PC-9 (cell line): ENCODE results near the gene OCA2. TPM values are rescaled to one million over a fixed set of nuclear protein-coding genes. Genes with fewer than 3 reads are reported as not detected.

ENCODE experiments used
- BruUV-seq: library from RNA; stranded (reverse); fragments of 400-500 nt; replicated peaks from 2 replicates; lab custom pipeline; 2021; lab: Mats Ljungman, UMichigan
- CTCF ChIA-PET: fragments of 300-600 bp; sonication (Branson Sonifier 250); formaldehyde crosslinking; loops from one replicate; lab custom pipeline; 2022; ENCODE audit warnings: antibody characterized with exemption; lab: Charles Lee
- POLR2A ChIA-PET: fragments of 300-600 bp; sonication (Branson Sonifier 250); formaldehyde crosslinking; loops from one replicate; lab custom pipeline; 2022; ENCODE audit warnings: antibody characterized with exemption; ENCODE audit not compliant: unreplicated experiment; lab: Charles Lee
- DNase-seq, 2 experiments: peaks; one replicate each; pipeline versions ENCODE4 v3.0.0 to v3.0.0-alpha.2; 2015 to 2022; ENCODE audit warnings: mixed read lengths in 1 of 2
- H2AFZ ChIP-seq: fragments of 200-600 bp; sonication (generic); 2 replicates; pipeline ENCODE4 v1.8.1; 2017; ENCODE audit warnings: antibody characterized with exemption
- H3F3A ChIP-seq: fragments of 200-600 bp; sonication (generic); 2 replicates; pipeline ENCODE4 v1.8.1; 2017; ENCODE audit warnings: antibody characterized with exemption, mild to moderate bottlenecking, low read depth; ENCODE audit not compliant: insufficient read depth
- H3K27ac ChIP-seq: fragments of 200-600 bp; sonication (generic); 2 replicates; pipeline ENCODE4 v1.6.1; 2016; ENCODE audit warnings: mixed run types
- H3K27me3 ChIP-seq: fragments of 200-600 bp; sonication (generic); 2 replicates; pipeline ENCODE4 v1.6.1; 2016; ENCODE audit warnings: low read depth, mixed run types; ENCODE audit not compliant: insufficient read depth
- H3K36me3 ChIP-seq: fragments of 200-600 bp; sonication (generic); 2 replicates; pipeline ENCODE4 v1.6.1; 2016; ENCODE audit warnings: low read depth, mixed run types
- H3K4me1 ChIP-seq: fragments of 200-600 bp; sonication (generic); replicated peaks from 2 replicates; pipeline ENCODE4 v1.6.1; 2016; ENCODE audit warnings: mixed run types; ENCODE audit not compliant: insufficient read depth
- H3K4me2 ChIP-seq: fragments of 200-600 bp; sonication (generic); 2 replicates; pipeline ENCODE4 v1.6.1; 2017; ENCODE audit warnings: mixed run types
- H3K4me3 ChIP-seq: fragments of 200-600 bp; sonication (generic); 2 replicates; pipeline ENCODE4 v1.6.1; 2016; ENCODE audit warnings: mixed run types
- H3K79me2 ChIP-seq: fragments of 200-600 bp; sonication (generic); 2 replicates; pipeline ENCODE4 v1.6.1; 2017; ENCODE audit warnings: low read depth, mixed run types
- H3K9me2 ChIP-seq: fragments of 200-600 bp; sonication (generic); 2 replicates; pipeline ENCODE4 v1.8.1; 2017; ENCODE audit warnings: mild to moderate bottlenecking; ENCODE audit not compliant: insufficient read depth
- H3K9me3 ChIP-seq: fragments of 200-600 bp; sonication (generic); 2 replicates; pipeline ENCODE4 v1.8.1; 2016; ENCODE audit warnings: low read depth; ENCODE audit not compliant: insufficient read depth
- H4K20me1 ChIP-seq: fragments of 200-600 bp; sonication (generic); 2 replicates; pipeline ENCODE4 v1.8.1; 2017; ENCODE audit not compliant: insufficient read depth
- EZH2 ChIP-seq: fragments of 200-600 bp; sonication (generic); IDR thresholded peaks from 2 replicates; pipeline ENCODE4 v1.8.0; 2017; ENCODE audit warnings: antibody characterized with exemption, low read depth
- intact Hi-C: fragments of 100-400 bp; cut with micrococcal nuclease; formaldehyde crosslinking; loops from one replicate; pipeline ENCODE4 v1.10.0; 2022; ENCODE audit not compliant: unreplicated experiment
- total RNA-seq: library from RNA; stranded (reverse); gene quantifications from 2 replicates; pipeline ENCODE4 v1.2.3, GENCODE V29; 2021
- TF ChIP-seq, protein P1 (sequence below): fragments of 200-600 bp; sonication (generic); conservative IDR thresholded peaks from 2 replicates; pipeline ENCODE4 v1.6.1; 2017; ENCODE audit warnings: mixed run types, antibody characterized with exemption, mild to moderate bottlenecking, moderate library complexity

OCA2 gene
- total RNA-seq, 1 experiment from 2014 or later: not detected

DNA sequence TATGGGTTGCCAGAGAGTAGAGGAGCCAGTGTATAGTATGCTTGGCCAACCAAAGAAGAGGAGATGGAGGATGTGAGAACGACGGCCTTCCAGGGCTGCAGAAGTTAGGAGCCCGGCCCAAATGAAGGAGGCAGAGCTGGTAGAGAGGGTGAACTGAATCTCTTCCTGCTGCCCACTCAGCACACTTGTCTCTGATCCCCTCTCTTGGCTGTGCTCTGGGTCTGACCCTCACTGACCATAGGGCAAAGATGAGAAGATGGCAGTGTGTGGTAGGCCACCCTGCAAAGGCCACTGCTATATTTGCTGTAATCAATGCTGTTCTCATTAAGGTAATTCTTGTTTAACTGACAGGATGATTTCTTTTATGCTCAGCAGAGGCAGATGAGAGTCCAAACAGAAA is 256.0 kb downstream of the OCA2 start:
- no peaks in the 10 kb centered on the region for H4K20me1 ChIP-seq
- DNase-seq: no peak
- H3K4me1 ChIP-seq: no peaks in the 10 kb centered on the region
- H3K9me2 ChIP-seq: no peaks in the 10 kb centered on the region
- BruUV-seq: no TSS peak
- peaks cover under 1% of the 10 kb centered on the region; the same call in 1 of the 2 replicates for H3K27me3 ChIP-seq
- TF ChIP-seq, protein P1, sequence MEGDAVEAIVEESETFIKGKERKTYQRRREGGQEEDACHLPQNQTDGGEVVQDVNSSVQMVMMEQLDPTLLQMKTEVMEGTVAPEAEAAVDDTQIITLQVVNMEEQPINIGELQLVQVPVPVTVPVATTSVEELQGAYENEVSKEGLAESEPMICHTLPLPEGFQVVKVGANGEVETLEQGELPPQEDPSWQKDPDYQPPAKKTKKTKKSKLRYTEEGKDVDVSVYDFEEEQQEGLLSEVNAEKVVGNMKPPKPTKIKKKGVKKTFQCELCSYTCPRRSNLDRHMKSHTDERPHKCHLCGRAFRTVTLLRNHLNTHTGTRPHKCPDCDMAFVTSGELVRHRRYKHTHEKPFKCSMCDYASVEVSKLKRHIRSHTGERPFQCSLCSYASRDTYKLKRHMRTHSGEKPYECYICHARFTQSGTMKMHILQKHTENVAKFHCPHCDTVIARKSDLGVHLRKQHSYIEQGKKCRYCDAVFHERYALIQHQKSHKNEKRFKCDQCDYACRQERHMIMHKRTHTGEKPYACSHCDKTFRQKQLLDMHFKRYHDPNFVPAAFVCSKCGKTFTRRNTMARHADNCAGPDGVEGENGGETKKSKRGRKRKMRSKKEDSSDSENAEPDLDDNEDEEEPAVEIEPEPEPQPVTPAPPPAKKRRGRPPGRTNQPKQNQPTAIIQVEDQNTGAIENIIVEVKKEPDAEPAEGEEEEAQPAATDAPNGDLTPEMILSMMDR: no peak
- H3K4me3 ChIP-seq: no peak overlapping the region
- no peaks in the 10 kb centered on the region for H3K79me2 ChIP-seq
- no peaks in the 10 kb centered on the region for H3F3A ChIP-seq
- H3K4me2 ChIP-seq: no peak overlapping the region
- H3K36me3 ChIP-seq: no peaks in the 10 kb centered on the region
- ChIA-PET POLR2A (no interaction called here), CTCF (no interaction called here)
- H2AFZ ChIP-seq: no peak overlapping the region
- no peaks in the 10 kb centered on the region for H3K9me3 ChIP-seq
- no peak overlapping the region for H3K27ac ChIP-seq
- intact Hi-C loops: no loop called here

DNA sequence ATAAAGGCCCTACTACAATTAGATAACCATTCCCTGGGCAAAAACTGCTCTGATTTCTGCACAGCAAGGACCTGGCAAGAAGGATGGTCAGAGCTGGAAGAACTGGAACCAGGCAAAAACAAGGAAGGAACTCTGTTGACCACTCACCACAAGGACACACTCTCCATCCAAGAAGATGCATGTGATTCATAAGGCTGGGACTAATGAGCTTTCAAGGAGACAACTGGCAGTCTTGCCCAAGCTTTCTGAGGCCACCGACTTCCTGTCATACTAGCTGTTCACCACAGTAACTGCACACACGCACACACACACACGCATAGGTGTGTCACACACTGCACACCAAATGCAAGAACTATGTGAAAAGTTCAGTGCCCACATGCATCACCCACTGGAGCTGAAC is 256.6 kb downstream of the OCA2 start:
- H4K20me1 ChIP-seq: no peaks in the 10 kb centered on the region
- H3K4me3 ChIP-seq: no peak overlapping the region
- ChIA-PET CTCF (no interaction called here), POLR2A (no interaction called here)
- H3K27ac ChIP-seq: no peak overlapping the region
- H3F3A ChIP-seq: no peaks in the 10 kb centered on the region
- intact Hi-C loops: no loop called here
- no peaks in the 10 kb centered on the region for H3K79me2 ChIP-seq
- TF ChIP-seq, protein P1: no peak
- no peak for TF ChIP-seq EZH2
- no peak for DNase-seq
- no peaks in the 10 kb centered on the region for H3K36me3 ChIP-seq
- no peak overlapping the region for H3K4me2 ChIP-seq
- H3K9me3 ChIP-seq: no peaks in the 10 kb centered on the region
- no TSS peak for BruUV-seq
- peaks cover 7% of the 10 kb centered on the region; the same call in 1 of the 2 replicates for H3K27me3 ChIP-seq
- no peaks in the 10 kb centered on the region for H3K9me2 ChIP-seq
- H2AFZ ChIP-seq: no peak overlapping the region
- H3K4me1 ChIP-seq: no peaks in the 10 kb centered on the region

DNA sequence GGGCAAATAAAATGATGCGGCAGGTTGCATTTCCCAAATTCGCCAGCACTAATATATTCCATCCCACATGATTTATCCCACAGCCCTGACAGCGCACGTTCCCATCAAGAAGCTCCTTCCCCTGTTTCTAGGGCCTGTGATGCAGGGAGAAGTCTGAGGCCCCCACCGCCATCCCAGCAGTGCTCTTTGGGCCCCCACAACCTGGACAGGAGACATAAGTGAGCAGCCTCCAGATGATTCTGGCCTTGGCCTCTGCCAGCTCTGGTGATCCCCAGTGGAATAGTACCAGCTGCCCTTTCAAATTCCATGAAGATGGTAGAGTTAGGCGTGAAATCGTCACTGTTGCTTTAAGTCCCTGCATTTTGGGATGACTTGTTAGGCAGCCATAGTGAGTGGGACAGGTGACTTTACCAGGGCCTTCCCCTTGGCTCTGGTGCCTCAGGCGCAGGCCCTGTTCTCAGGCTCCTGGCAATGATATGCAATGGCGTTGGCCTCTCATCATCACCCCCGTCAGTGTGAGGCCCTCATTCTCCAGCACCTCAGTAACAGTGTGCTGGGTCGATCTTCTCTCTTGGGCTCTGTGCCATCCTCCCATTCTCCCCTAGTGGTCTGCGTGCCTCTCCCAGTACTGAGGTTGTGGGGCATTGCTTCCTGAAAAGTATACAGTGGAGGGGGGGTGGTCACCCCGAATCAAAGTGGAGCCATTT is 263.7 kb downstream of the OCA2 start:
- Histone ChIP-seq H4K20me1 (no peaks in the 10 kb centered on the region), H3F3A (no peaks in the 10 kb centered on the region), H3K9me3 (no peaks in the 10 kb centered on the region), H3K79me2 (no peaks in the 10 kb centered on the region), H3K4me1 (no peaks in the 10 kb centered on the region), H3K36me3 (no peaks in the 10 kb centered on the region), H3K9me2 (no peaks in the 10 kb centered on the region), H3K4me2 (no peak overlapping the region), H2AFZ (no peak overlapping the region), H3K27me3 (peaks cover 40% of the 10 kb centered on the region), H3K4me3 (no peak overlapping the region), H3K27ac (no peak overlapping the region)
- ChIA-PET CTCF (no interaction called here), POLR2A (no interaction called here)
- no peak for TF ChIP-seq EZH2
- TF ChIP-seq, protein P1: no peak
- no peak for DNase-seq
- intact Hi-C loops: no loop called here
- BruUV-seq: no TSS peak
